ENCODE measurements around the gene STARD13. TPM values are rescaled to one million over a fixed set of nuclear protein-coding genes. Genes with fewer than 3 reads are reported as not detected.

The STARD13 gene
- total RNA-seq, 1 donor from 2014 or later, result 1.8 TPM

DNA sequence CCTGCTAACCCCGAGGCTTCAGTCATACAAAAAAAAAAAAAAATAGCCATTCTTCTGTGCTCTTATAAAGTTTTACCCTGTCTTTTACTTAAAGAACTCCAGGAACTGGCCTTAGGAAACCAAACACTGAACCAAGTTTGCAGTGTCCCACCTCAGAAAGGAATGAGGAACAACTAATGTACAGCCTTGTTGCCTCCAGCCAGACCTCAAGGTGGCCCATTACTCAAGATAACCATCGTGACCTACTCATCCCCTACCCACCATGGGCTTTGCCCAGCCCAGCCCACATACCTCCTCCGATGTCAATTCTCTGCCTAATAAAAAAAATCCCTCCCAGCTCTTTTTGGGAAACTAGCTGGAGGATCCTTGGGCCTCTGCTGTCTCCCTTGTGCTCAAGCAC is 133.2 kb downstream of the STARD13 start:
- intact Hi-C loops (cut with micrococcal nuclease), result no loop called here

DNA sequence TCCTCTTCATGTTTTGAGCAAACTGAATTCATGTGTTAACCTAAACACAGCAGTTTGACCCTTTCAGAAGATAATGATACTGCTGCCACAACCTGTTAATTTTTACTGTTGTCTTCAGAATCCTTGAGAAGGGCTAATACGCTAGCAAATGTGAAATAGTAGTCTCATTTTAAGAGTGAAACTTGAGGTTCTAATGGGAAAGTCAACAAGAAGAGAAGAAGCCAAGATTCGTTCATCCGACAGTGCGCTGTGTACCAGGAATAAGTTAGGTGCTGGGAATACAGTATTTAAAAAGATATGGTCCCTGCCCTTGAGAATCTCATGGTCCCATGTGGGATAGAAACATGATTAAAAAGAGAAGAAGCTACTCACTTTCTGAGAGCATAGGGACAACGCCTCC is 134.9 kb downstream of the STARD13 start:
- intact Hi-C loops (cut with micrococcal nuclease), result no loop called here

- intact Hi-C loops (cut with micrococcal nuclease), result no loop called here
Measured at GRCh38 chr13:33150126-33150525, 135.4 kb downstream of the STARD13 start.

GRCh38 chr13:33147832-33148231 is 137.7 kb downstream of the STARD13 start:
- intact Hi-C loops (cut with micrococcal nuclease), result loop anchor here (1.0 to 10.0 kb wide), 9 partner anchors 40 to 669 kb away; partner anchors contain the start of genes N4BP2L2, PDS5B and RFC3

GRCh38 chr13:33146843-33147611 is 138.5 kb downstream of the STARD13 start:
- intact Hi-C loops (cut with micrococcal nuclease), result loop anchor here (1.0 to 10.0 kb wide), 9 partner anchors 41 to 670 kb away; partner anchors contain the start of genes N4BP2L2, PDS5B and RFC3

DNA sequence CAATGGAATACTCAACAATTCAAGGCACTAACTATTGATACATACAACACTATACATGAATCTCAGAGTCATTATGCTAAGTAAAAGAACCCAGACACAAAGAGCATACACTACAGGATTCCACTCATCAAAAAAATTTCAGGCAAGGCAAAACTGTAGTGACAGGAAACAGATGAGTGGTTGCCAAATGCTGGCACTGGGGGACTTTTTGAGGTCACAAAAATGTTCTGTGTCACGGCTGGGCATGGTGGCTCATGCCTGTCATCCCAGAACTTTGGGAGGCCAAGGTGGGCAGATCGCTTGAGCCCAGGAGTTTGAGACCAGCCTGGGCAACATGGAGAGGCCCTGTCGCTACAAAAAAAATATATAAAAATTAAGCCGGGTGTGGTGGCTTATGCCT is 139.9 kb downstream of the STARD13 start:
- intact Hi-C loops (cut with micrococcal nuclease), result loop anchor here (1.0 to 10.0 kb wide), 7 partner anchors 58 to 672 kb away; partner anchors contain the start of genes N4BP2L2, PDS5B and RFC3

DNA sequence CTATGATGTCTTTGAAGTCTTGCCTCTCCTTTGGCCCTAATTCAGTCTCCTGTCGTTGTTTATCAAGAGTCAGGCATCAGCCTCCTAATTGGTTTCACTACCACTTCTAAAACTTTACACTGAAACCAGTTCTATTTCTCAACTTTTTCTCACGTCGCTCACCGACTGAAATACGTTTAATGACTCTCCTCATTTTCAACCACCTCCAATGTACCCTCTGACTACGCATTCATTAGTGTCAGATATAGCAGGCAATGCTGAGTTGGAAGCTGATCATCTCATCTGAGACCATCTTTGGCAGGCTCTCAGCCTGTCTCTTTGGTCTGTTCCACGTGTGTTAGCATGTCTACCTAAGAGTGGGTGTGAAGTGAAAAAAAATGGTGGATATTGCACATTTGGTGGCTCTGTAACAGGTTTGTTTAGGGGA is 141.2 kb downstream of the STARD13 start:
- intact Hi-C loops (cut with micrococcal nuclease), result loop anchor here (10.0 kb wide), 1 partner anchor 240 kb away; no protein-coding TSS in a partner anchor

- intact Hi-C loops (cut with micrococcal nuclease), result loop anchor here (10.0 kb wide), 1 partner anchor 235 kb away; no protein-coding TSS in a partner anchor
Measured at GRCh38 chr13:33139780-33140535, 145.6 kb downstream of the STARD13 start.

DNA sequence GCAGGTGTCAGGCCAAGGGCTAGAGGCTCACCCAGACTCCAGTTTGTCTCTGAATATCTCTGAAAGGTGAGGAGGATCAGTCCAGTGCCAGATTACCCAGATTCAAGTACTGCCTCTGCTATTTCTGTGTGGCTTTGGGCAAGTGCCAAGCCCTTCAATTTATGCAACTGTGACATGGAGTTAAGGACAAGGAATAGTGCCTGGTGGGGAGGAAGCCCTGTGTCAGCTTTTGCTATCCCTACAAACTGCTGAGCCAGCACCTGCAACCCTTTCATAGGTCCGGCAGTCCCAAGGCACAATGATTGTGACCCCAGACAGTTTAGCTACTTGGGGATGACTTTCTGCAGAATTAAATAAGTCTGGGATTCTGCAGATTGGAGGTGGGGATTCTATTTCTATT is 146.4 kb downstream of the STARD13 start:
- intact Hi-C loops (cut with micrococcal nuclease), result no loop called here

- intact Hi-C loops (cut with micrococcal nuclease), result no loop called here
Measured at GRCh38 chr13:33138441-33138840, 147.1 kb downstream of the STARD13 start.

DNA sequence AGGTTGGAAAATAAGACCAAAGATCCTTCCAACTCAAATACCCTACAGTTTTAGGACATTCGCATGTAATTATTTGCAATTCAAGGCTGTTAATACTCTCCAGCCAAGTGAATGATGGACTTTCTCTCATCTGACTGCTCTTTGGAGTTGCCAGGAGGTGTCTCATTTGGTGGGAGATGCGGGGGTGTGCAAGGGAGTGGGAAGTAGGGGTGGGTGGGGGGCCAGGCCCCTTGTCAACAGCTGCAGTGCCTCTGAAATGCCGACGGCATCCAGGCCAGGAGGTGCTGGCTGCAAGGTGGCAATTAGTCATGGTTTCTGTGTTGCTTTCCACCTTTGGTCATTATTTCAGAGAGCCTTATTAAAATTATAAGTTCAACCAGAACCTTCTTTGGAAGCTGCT is 147.8 kb downstream of the STARD13 start:
- intact Hi-C loops (cut with micrococcal nuclease), result no loop called here

DNA sequence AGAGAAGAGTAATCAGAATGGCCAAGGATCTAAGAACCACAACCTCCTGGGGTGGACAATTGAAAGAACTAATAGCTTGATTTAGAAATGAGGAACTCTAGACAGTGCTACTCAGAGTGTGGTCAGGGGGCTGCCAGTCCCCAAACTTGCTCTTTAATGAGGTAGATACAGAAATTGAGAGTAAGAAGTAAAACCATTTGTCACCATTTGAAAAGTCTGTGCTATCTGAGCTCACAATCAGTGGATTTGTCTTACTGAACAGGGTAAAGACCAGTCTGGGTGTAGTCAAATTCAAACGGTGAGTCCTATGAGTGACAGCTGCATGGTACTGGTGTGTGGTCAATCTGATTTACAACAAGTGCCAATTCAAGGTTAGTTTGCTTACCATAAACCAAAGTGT is 150.5 kb downstream of the STARD13 start:
- intact Hi-C loops (cut with micrococcal nuclease), result no loop called here

DNA sequence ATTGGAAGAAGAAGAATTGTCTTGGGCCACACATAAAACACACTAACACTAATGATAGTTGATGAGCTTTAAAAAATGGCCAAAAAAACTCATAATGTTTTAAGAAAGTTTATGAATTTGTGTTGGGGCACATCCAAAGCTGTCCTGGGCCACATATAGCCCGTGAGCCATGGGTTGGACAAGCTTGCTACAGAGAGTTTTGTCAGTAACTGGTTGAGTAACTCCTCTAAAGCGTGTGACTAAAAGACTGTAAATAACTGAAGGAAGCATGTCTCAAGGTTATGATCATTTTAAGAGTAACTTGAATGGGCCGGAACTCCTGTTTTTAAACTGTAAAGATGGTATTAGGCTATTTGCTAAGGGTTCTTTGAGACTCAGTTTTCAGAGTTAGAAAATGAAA is 151.3 kb downstream of the STARD13 start:
- intact Hi-C loops (cut with micrococcal nuclease), result no loop called here

DNA sequence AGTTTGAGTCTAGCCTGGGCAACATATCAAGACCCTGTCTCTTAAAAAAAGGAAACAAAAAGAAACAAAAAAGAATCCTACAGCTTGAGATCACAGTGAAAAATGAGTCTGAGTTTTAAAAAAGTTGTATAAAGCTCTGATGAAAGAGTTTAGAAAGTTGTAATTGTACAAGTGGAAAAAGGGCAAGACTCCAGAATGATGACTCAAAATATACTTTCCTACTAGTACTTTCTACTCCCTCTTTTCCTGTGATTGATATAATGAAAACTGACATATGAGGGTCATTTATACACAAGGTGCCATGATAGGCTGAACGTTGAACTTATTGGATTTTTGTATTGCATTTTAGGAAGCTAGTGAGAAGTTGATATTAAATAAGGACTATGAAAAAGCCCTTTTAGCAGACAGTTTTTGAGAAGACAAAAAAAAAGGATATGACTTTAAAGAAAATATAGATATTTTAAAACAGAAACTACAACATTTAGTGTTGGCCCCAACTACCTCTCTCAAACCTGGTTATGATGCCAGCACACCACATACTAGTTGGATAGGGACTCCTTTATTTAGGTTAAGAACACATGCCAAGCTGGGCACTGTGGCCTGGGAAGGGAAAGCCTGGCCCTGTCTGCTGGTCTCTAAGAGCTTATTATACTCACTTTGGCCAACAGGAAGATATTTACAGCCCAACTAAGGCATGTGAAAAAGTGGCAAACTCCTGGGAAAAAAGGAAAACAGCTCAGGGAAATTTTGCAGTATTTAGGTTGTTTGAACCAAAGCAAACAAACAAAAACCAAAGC is 152.7 kb downstream of the STARD13 start:
- intact Hi-C loops (cut with micrococcal nuclease), result no loop called here

DNA sequence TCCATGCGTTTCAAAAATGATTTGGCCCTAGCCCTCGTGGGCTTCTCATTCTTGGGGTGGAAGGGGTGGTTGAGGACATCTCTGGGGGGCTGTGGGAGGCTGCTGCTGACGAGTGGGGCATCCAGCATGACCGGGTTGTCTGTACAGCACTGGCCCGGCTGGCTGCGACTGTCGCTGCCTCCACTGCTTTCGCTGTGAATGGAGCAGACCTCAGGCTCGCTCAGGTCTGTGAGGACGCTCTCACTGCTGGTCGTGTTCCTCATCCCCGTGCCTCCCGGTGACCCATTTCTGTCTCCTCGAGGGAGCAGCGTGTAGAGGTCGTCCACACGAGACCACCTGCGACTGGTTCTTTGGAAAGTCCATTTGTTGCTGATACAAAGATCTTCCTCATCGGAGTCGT is 155.7 kb downstream of the STARD13 start:
- intact Hi-C loops (cut with micrococcal nuclease), result no loop called here

GRCh38 chr13:33129094-33129832 is 156.3 kb downstream of the STARD13 start:
- intact Hi-C loops (cut with micrococcal nuclease), result no loop called here

- intact Hi-C loops (cut with micrococcal nuclease), result no loop called here
Measured at GRCh38 chr13:33128134-33128533, 157.4 kb downstream of the STARD13 start.

- intact Hi-C loops (cut with micrococcal nuclease), result no loop called here
Measured at GRCh38 chr13:33127009-33127551, 158.5 kb downstream of the STARD13 start.

- intact Hi-C loops (cut with micrococcal nuclease), result no loop called here
Measured at GRCh38 chr13:33125821-33126570, 159.6 kb downstream of the STARD13 start.
